OCI-LY1 (cell line): ENCODE data around the gene TTC39C.

Experiments
- H2AFZ ChIP-seq: fragments of 200-600 bp; sonication (generic), shearing (Covaris generic); 2 replicates; pipeline ENCODE4 v1.6.0; 2014; ENCODE audit warnings: antibody characterized with exemption, mild to moderate bottlenecking, low read length
- H3F3A ChIP-seq: fragments of 200-600 bp; sonication (generic), shearing (Covaris generic); 2 replicates; pipeline ENCODE4 v1.6.0; 2014; ENCODE audit warnings: mild to moderate bottlenecking, antibody characterized with exemption, low read length, moderate library complexity; ENCODE audit not compliant: insufficient read depth
- H3K27ac ChIP-seq: fragments of 200-600 bp; sonication (generic); 2 replicates; pipeline ENCODE4 v1.5.1; 2014; ENCODE audit warnings: low read length, mixed run types, mild to moderate bottlenecking, low read depth; ENCODE audit not compliant: poor library complexity, severe bottlenecking
- H3K27me3 ChIP-seq: fragments of 200-600 bp; sonication (generic); 2 replicates; pipeline ENCODE4 v1.6.0; 2014; ENCODE audit warnings: antibody characterized with exemption, mild to moderate bottlenecking, low read length, moderate library complexity; ENCODE audit not compliant: insufficient read depth
- H3K36me3 ChIP-seq: fragments of 200-600 bp; sonication (generic); 2 replicates; pipeline ENCODE4 v1.6.1; 2014; ENCODE audit warnings: mild to moderate bottlenecking, antibody characterized with exemption, low read length, moderate library complexity, mixed read lengths; ENCODE audit not compliant: insufficient read depth
- H3K4me1 ChIP-seq: fragments of 200-600 bp; sonication (generic); 2 replicates; pipeline ENCODE4 v1.5.1; 2014; ENCODE audit warnings: mild to moderate bottlenecking, low read length, moderate library complexity; ENCODE audit not compliant: insufficient read depth, severe bottlenecking
- H3K4me2 ChIP-seq: fragments of 200-600 bp; sonication (generic), shearing (Covaris generic); 2 replicates; pipeline ENCODE4 v1.6.1; 2014; ENCODE audit warnings: low read length
- H3K4me3 ChIP-seq: fragments of 200-600 bp; sonication (generic); 2 replicates; pipeline ENCODE4 v1.5.1; 2014; ENCODE audit warnings: low read length, low read depth, mild to moderate bottlenecking, mixed read lengths; ENCODE audit not compliant: poor library complexity, severe bottlenecking
- H3K79me2 ChIP-seq: fragments of 200-600 bp; shearing (Covaris generic); 2 replicates; pipeline ENCODE4 v1.6.1; 2016; ENCODE audit warnings: mixed run types, low read length, mixed read lengths; ENCODE audit not compliant: insufficient read depth
- H3K9ac ChIP-seq: fragments of 200-600 bp; sonication (generic), shearing (Covaris generic); 2 replicates; pipeline ENCODE4 v1.6.1; 2014; ENCODE audit warnings: mild to moderate bottlenecking, low read length, mixed read lengths
- H3K9me2 ChIP-seq: fragments of 200-600 bp; sonication (generic), shearing (Covaris generic); 2 replicates; pipeline ENCODE4 v1.6.1; 2014; ENCODE audit warnings: low read depth, mild to moderate bottlenecking, low read length, mixed read lengths
- H3K9me3 ChIP-seq: fragments of 200-600 bp; shearing (Covaris generic); 2 replicates; pipeline ENCODE4 v1.6.1; 2014; ENCODE audit warnings: low read length, mixed read lengths
- H4K20me1 ChIP-seq: fragments of 200-600 bp; sonication (generic), shearing (Covaris generic); 2 replicates; pipeline ENCODE4 v1.6.0; 2016; ENCODE audit warnings: mild to moderate bottlenecking, low read length; ENCODE audit not compliant: insufficient read depth
- EZH2 ChIP-seq: fragments of 200-600 bp; sonication (generic), shearing (Covaris generic); IDR thresholded peaks from 2 replicates; pipeline ENCODE4 v1.8.0; 2017; ENCODE audit warnings: borderline replicate concordance, mixed run types, mild to moderate bottlenecking, antibody characterized with exemption, low read length, moderate library complexity, mixed read lengths
- TF ChIP-seq, protein P1 (sequence below): fragments of 200-600 bp; sonication (generic), shearing (Covaris generic); IDR thresholded peaks from 2 replicates; pipeline ENCODE4 v1.5.1; 2017; ENCODE audit warnings: mild to moderate bottlenecking, antibody characterized with exemption, low read length, moderate library complexity, mixed read lengths

Gene TTC39C

GRCh38 chr18:23982155-23983079, 32.1 kb upstream of the TTC39C start:
- Histone ChIP-seq H3K9me3 (no peaks in the 10 kb centered on the region), H3K4me2 (no peak overlapping the region), H3K36me3 (no peaks in the 10 kb centered on the region), H3K9me2 (no peaks in the 10 kb centered on the region), H3K27me3 (no peaks in the 10 kb centered on the region), H3K79me2 (no peaks in the 10 kb centered on the region), H3K4me3 (no peak overlapping the region), H3K27ac (no peak overlapping the region), H4K20me1 (no peaks in the 10 kb centered on the region), H3F3A (no peaks in the 10 kb centered on the region), H3K9ac (no peak overlapping the region), H2AFZ (no peak overlapping the region), H3K4me1 (no peaks in the 10 kb centered on the region)
- TF ChIP-seq, protein P1, sequence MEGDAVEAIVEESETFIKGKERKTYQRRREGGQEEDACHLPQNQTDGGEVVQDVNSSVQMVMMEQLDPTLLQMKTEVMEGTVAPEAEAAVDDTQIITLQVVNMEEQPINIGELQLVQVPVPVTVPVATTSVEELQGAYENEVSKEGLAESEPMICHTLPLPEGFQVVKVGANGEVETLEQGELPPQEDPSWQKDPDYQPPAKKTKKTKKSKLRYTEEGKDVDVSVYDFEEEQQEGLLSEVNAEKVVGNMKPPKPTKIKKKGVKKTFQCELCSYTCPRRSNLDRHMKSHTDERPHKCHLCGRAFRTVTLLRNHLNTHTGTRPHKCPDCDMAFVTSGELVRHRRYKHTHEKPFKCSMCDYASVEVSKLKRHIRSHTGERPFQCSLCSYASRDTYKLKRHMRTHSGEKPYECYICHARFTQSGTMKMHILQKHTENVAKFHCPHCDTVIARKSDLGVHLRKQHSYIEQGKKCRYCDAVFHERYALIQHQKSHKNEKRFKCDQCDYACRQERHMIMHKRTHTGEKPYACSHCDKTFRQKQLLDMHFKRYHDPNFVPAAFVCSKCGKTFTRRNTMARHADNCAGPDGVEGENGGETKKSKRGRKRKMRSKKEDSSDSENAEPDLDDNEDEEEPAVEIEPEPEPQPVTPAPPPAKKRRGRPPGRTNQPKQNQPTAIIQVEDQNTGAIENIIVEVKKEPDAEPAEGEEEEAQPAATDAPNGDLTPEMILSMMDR: no peak
- no peak for TF ChIP-seq EZH2

DNA sequence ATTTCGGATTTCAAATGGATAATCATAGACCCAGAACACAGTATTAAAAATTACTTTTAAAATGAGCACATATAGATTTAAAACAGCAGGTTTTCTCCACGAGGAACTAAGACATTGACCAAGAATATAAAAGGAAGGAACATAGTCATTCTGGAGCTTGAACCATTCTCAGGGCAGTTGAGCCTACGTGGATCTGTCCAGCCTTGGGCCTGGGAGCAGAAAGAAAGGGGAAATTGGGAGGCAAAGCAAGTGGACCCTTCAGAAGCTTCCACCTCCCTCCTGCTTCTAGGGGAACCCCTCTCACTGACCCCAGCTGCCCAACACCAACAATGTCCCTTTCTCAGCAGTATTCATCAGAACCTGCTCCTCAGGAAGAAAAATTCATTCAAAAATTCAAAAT, 31.4 kb upstream of the TTC39C start:
- no peak overlapping the region for H3K4me3 ChIP-seq
- no peak for TF ChIP-seq EZH2
- TF ChIP-seq, protein P1: no peak
- H3K9me2 ChIP-seq: no peaks in the 10 kb centered on the region
- H3K27ac ChIP-seq: no peak overlapping the region
- H3K79me2 ChIP-seq: no peaks in the 10 kb centered on the region
- no peak overlapping the region for H3K4me2 ChIP-seq
- H3K36me3 ChIP-seq: no peaks in the 10 kb centered on the region
- H3K9ac ChIP-seq: no peak overlapping the region
- H3K4me1 ChIP-seq: no peaks in the 10 kb centered on the region
- H3F3A ChIP-seq: no peaks in the 10 kb centered on the region
- H3K27me3 ChIP-seq: no peaks in the 10 kb centered on the region
- no peaks in the 10 kb centered on the region for H3K9me3 ChIP-seq
- H4K20me1 ChIP-seq: no peaks in the 10 kb centered on the region
- no peak overlapping the region for H2AFZ ChIP-seq

DNA sequence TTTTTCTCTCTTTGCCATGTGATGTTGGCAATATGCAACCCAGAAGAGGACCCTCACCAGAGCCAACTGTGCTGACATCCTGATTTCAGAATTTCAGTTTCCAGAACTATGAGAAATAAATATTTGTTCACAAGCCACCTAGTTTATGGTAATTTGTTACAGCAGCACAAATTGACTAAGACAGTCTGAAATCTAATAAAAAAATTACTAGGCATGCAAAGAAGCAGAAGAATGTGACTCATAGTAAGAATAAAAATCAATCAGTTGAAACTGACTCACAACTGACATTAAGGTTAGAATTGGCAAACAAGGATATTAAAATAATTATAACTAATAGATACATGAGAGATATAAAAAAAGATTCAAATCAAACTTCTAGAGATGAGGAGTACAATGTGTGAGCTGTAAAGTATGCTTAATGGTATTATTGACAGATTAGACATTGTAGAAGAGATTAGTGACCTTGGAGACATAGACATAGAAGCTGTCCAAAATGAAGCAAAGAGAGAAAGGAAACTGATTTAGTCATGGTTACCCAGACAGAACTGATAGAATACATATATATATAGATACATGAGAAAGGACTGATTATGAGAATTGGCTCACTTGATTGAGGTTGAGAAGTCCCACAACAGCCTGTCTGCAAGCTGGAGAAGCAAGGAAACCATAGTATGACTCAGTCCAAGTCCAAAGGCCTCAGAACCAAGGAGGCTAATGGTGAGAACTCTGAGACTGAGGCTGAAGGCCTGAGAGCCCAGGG, 27.8 kb upstream of the TTC39C start:
- no peak for TF ChIP-seq EZH2
- no peak overlapping the region for H3K27ac ChIP-seq
- H3K9ac ChIP-seq: no peak overlapping the region

More for the DNA sequence above, 27.8 kb upstream of the TTC39C start:
- H3K27me3 ChIP-seq: no peaks in the 10 kb centered on the region
- no peak overlapping the region for H3K4me2 ChIP-seq
- no peaks in the 10 kb centered on the region for H3K79me2 ChIP-seq
- H3K9me3 ChIP-seq: no peaks in the 10 kb centered on the region
- H2AFZ ChIP-seq: no peak overlapping the region
- H3K9me2 ChIP-seq: no peaks in the 10 kb centered on the region
- no peak overlapping the region for H3K4me3 ChIP-seq
- no peaks in the 10 kb centered on the region for H3F3A ChIP-seq
- no peaks in the 10 kb centered on the region for H3K4me1 ChIP-seq
- no peaks in the 10 kb centered on the region for H4K20me1 ChIP-seq
- H3K36me3 ChIP-seq: no peaks in the 10 kb centered on the region
